Muscle of leg (tissue), 11 donors: ENCODE data around the gene NRG3. TPM values are rescaled to one million over a fixed set of nuclear protein-coding genes. Genes with fewer than 3 reads are reported as not detected.
"Not testable (repeated sequence)": the region's sequence is repeated elsewhere in the genome, so short reads cannot be mapped to it uniquely, and the experiment has no call there.

Source experiments
- DNase-seq: peaks from one replicate; pipeline ENCODE4 v3.0.0; 2013
- H3K27ac ChIP-seq: one replicate; pipeline ENCODE4 v1.5.1; 2013; ENCODE audit warnings: mild to moderate bottlenecking, low read length, control low read depth
- H3K27me3 ChIP-seq: one replicate; pipeline ENCODE4 v1.6.1; 2013; ENCODE audit warnings: low read length; ENCODE audit not compliant: control insufficient read depth, insufficient read depth
- H3K36me3 ChIP-seq: one replicate; pipeline ENCODE4 v1.6.1; 2013; ENCODE audit warnings: low read length; ENCODE audit not compliant: control insufficient read depth, insufficient read depth
- H3K4me1 ChIP-seq: one replicate; pipeline ENCODE4 v1.6.1; 2013; ENCODE audit warnings: low read length; ENCODE audit not compliant: control insufficient read depth, insufficient read depth
- H3K4me3 ChIP-seq: one replicate; pipeline ENCODE4 v1.5.1; 2013; ENCODE audit warnings: low read length, control low read depth
- H3K9me3 ChIP-seq: replicated peaks from 2 replicates; pipeline ENCODE4 v1.6.1; 2013; ENCODE audit warnings: low read depth, low read length; ENCODE audit not compliant: control insufficient read depth
- WGBS: methylation state at CpG from one replicate; pipeline ENCODE4 v1.1.5; 2013; ENCODE audit warnings: missing lambda C conversion rate; ENCODE audit not compliant: insufficient coverage; 5-methylcytosine and 5-hydroxymethylcytosine counted together
- polyA plus RNA-seq, 8 donors: library from polyadenylated mRNA; unstranded; fragments of 120-200 nt; gene quantifications; one replicate each; pipeline versions ENCODE4 v1.2.1 to v1.2.3, GENCODE V29; 2013; ENCODE audit warnings: inconsistent platforms in 1 of 8, low replicate concordance in 1 of 8; ENCODE audit not compliant: insufficient read length in 8 of 8, insufficient read depth in 1 of 8
- total RNA-seq: library from RNA; stranded (reverse); fragments of 120-200 nt; gene quantifications from one replicate; pipeline ENCODE4 v1.2.4, GENCODE V29; 2013

The NRG3 gene
- total and polyA plus RNA-seq, 9 donors, result 0.04 to 0.60 (median 0.18) TPM

DNA sequence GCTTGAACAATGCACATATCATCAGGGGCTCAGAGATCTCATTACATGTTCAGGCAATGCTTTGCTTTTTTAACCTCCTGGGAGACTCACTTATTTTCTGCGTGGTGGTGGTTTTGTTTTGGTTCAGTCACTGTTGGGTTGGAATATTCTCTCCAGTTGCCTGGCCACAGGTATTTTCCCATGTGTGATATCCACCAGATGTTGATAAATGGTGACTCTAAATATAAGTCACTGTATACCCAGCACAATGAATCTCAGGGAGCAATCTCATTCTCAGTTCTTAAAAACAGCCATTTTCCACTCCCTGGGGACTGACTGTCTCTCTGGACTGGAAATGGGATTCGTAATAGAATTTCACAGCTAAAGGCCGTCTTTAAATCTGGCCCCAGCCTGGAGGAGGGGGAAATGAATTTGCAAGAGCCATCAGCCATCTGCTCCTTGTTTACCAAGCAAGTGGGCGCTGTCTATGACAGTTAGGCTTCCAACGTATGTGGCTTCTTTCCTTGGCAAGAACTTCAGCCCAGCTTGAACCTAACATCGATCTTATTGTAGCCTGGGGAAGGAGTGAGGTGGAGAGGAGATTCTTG is 1106.2 kb downstream of the NRG3 start:
- no peak overlapping the region for H3K27ac ChIP-seq
- no peak for DNase-seq
- 100% methylated on average over 1 of the region's 6 CpGs for WGBS
- no peaks in the 10 kb centered on the region for H3K27me3 ChIP-seq
- no peak overlapping the region for H3K4me3 ChIP-seq
- H3K9me3 ChIP-seq, result no peaks in the 10 kb centered on the region
- H3K4me1 ChIP-seq, result no peaks in the 10 kb centered on the region
- no peaks in the 10 kb centered on the region for H3K36me3 ChIP-seq

DNA sequence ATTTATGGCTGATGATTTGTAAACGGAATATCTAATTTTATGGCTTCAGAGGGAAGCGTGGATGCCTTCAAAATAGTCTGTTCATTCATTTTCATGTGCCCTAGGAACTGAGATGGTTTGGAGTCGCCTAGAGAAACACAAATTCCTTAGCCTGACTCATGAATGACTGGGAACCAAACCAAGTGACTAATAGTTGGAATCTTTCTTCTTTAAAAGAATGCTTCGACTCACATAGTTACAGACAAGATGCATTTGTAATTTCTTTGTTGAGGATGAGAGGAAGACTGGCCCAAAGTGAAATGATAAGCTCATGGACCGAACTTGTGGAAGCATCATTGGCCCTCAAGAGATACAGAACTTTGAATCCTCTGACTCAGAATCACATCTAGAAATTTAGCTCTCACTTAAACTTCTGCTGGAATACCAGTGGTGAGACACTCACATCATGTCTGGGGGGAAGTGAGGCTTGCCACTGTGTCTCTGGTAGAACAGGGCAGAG is 1107.2 kb downstream of the NRG3 start:
- no peak overlapping the region for H3K4me3 ChIP-seq
- H3K27me3 ChIP-seq, result no peaks in the 10 kb centered on the region
- DNase-seq, result peak; percentile 91
- 44% methylated on average over 2 of the region's 5 CpGs for WGBS
- H3K4me1 ChIP-seq, result no peaks in the 10 kb centered on the region
- no peaks in the 10 kb centered on the region for H3K9me3 ChIP-seq
- H3K27ac ChIP-seq, result no peak overlapping the region
- H3K36me3 ChIP-seq, result no peaks in the 10 kb centered on the region

DNA sequence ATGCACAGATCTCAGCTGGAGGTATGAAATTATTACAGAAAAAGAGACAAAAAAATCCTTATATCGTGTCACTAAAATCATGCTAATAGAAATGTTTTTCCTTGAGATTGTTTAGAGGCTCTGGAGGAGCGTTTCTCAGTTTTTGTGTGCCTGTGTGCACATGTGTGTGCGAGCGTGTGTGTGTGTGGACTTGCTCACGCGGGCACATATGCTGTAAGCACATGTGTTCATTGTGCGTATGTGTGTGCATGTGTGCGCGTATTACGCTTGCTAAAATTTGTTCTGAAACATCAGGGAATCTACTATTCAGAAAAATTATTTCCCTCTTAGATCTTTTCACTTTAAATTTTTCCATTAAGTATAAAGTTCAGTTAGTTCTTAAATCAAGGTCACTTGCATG is 1111.2 kb downstream of the NRG3 start:
- Histone ChIP-seq H3K27me3 (no peaks in the 10 kb centered on the region), H3K27ac (no peak overlapping the region), H3K4me3 (no peak overlapping the region), H3K36me3 (no peaks in the 10 kb centered on the region), H3K4me1 (no peaks in the 10 kb centered on the region), H3K9me3 (no peaks in the 10 kb centered on the region)
- WGBS, result 100% methylated on average over 4 of the region's 10 CpGs
- DNase-seq, result no peak

- not testable (repeated sequence) for H3K4me1 ChIP-seq, H3K27me3 ChIP-seq, H3K27ac ChIP-seq, H3K36me3 ChIP-seq, H3K9me3 ChIP-seq, DNase-seq, H3K4me3 ChIP-seq
- 96% methylated on average over 3 of the region's 8 CpGs for WGBS
Measured at GRCh38 chr10:83006479-83006878, 1131.5 kb downstream of the NRG3 start.

GRCh38 chr10:83007510-83007909 is 1132.5 kb downstream of the NRG3 start:
- no peak for DNase-seq

GRCh38 chr10:83012866-83013265 is 1137.9 kb downstream of the NRG3 start:
- Histone ChIP-seq H3K4me1 (no peaks in the 10 kb centered on the region), H3K9me3 (no peaks in the 10 kb centered on the region), H3K27ac (no peak overlapping the region), H3K27me3 (no peaks in the 10 kb centered on the region), H3K36me3 (no peaks in the 10 kb centered on the region), H3K4me3 (no peak overlapping the region)
- DNase-seq, result peak; percentile 3
- 24% methylated on average over 3 of the region's 3 CpGs for WGBS

More at GRCh38 chr10:83007510-83007909, 1132.5 kb downstream of the NRG3 start:
- Histone ChIP-seq H3K27me3 (no peaks in the 10 kb centered on the region), H3K4me3 (no peak overlapping the region), H3K27ac (no peak overlapping the region), H3K4me1 (no peaks in the 10 kb centered on the region), H3K36me3 (no peaks in the 10 kb centered on the region), H3K9me3 (no peaks in the 10 kb centered on the region)
- no CpG with 5 or more reads among the region's 3 CpGs for WGBS

- Histone ChIP-seq H3K27ac (no peak overlapping the region), H3K9me3 (no peaks in the 10 kb centered on the region), H3K27me3 (no peaks in the 10 kb centered on the region), H3K4me3 (no peak overlapping the region), H3K4me1 (no peaks in the 10 kb centered on the region), H3K36me3 (no peaks in the 10 kb centered on the region)
- no CpG with 5 or more reads among the region's 2 CpGs for WGBS
- no peak for DNase-seq
Measured at GRCh38 chr10:83017076-83017867, 1142.3 kb downstream of the NRG3 start.

- no peak overlapping the region for H3K27ac ChIP-seq
- H3K4me1 ChIP-seq, result no peaks in the 10 kb centered on the region
- H3K9me3 ChIP-seq, result no peaks in the 10 kb centered on the region
- no peak overlapping the region for H3K4me3 ChIP-seq
- WGBS, result no CpG with 5 or more reads among the region's 2 CpGs
- H3K36me3 ChIP-seq, result no peaks in the 10 kb centered on the region
- H3K27me3 ChIP-seq, result no peaks in the 10 kb centered on the region
- DNase-seq, result peak; percentile 24
Measured at GRCh38 chr10:83023662-83024061, 1148.7 kb downstream of the NRG3 start.
